Upper lobe of left lung (tissue), 6 donors: ENCODE results near the gene CERS3. TPM values are rescaled to one million over a fixed set of nuclear protein-coding genes. Genes with fewer than 3 reads are reported as not detected.

ENCODE experiments used
- ATAC-seq, 2 donors: fragments of 200-7000 bp; cut with Tn5 transposase; one replicate each; pipeline ENCODE4 v1.9.1; 2022; ENCODE audit warnings: mild to moderate bottlenecking in 2 of 2, moderate library complexity in 2 of 2; ENCODE audit not compliant: low FRiP score in 2 of 2
- DNase-seq, 2 donors: peaks; one replicate each; pipeline ENCODE4 v3.0.0-alpha.2; 2019 to 2020
- H3K27ac ChIP-seq, 4 donors: fragments of 200-600 bp; sonication (generic); one replicate each; pipeline ENCODE4 v1.5.1; 2016 to 2019
- H3K27me3 ChIP-seq, 4 donors: fragments of 200-600 bp; sonication (generic); one replicate each; pipeline ENCODE4 v1.5.1; 2017 to 2019
- H3K36me3 ChIP-seq, 4 donors: fragments of 200-600 bp; sonication (generic); one replicate each; pipeline ENCODE4 v1.5.1; 2016 to 2019
- H3K4me1 ChIP-seq, 4 donors: fragments of 200-600 bp; sonication (generic); one replicate each; pipeline ENCODE4 v1.5.1; 2018 to 2019
- H3K4me3 ChIP-seq, 4 donors: fragments of 200-600 bp; sonication (generic); one replicate each; pipeline ENCODE4 v1.5.1; 2017 to 2019; ENCODE audit warnings: mild to moderate bottlenecking in 2 of 4, moderate library complexity in 1 of 4
- H3K9me3 ChIP-seq, 4 donors: fragments of 200-600 bp; sonication (generic); one replicate each; pipeline ENCODE4 v1.5.1; 2018 to 2019
- EP300 ChIP-seq, 4 donors: sonication (generic); formaldehyde crosslinking; IDR thresholded peaks; one replicate each; pipeline ENCODE4 v1.5.1; 2017; ENCODE audit warnings: antibody characterized with exemption in 4 of 4, control low read depth in 2 of 4
- POLR2A ChIP-seq, 4 donors: fragments of 450-650 bp; IDR thresholded peaks; one replicate each; pipeline ENCODE4 v1.5.1; 2016 to 2017; ENCODE audit warnings: antibody characterized with exemption in 4 of 4, mild to moderate bottlenecking in 2 of 4
- POLR2AphosphoS5 ChIP-seq, 2 donors: sonication (generic); formaldehyde crosslinking; IDR thresholded peaks; one replicate each; pipeline ENCODE4 v1.5.1; 2017; ENCODE audit warnings: antibody characterized with exemption in 2 of 2
- WGBS, 2 donors: methylation state at CpG; one replicate each; pipeline ENCODE4 v1.1.5; 2017 to 2018; 5-methylcytosine and 5-hydroxymethylcytosine counted together
- total RNA-seq, 6 donors: library from RNA; depleted of rRNA in 4 of 6; stranded (reverse); fragments of >200 nt in 4 of 6; gene quantifications; one replicate each; pipeline versions ENCODE4 v1.1.0 to v1.2.1, GENCODE V29; 2016 to 2021
- TF ChIP-seq, protein P1 (sequence below), 6 experiments: fragments of 450-650 bp in 4 of 6; fragments of 200-600 bp in 2 of 6; sonication (generic) in 2 of 6; IDR thresholded peaks; one replicate each; pipeline ENCODE4 v1.5.1; 2016 to 2019; ENCODE audit warnings: antibody characterized with exemption in 6 of 6
- donor health status: DM: no; HTN: no; CAD: no; lungs with moderate emphysema.
- donor health status: DM: no; HTN: yes; CAD: no; lungs with severe emphysema.

The CERS3 gene
- total RNA-seq, 6 donors from 2014 or later, result 0.33 TPM; not detected in 5

DNA sequence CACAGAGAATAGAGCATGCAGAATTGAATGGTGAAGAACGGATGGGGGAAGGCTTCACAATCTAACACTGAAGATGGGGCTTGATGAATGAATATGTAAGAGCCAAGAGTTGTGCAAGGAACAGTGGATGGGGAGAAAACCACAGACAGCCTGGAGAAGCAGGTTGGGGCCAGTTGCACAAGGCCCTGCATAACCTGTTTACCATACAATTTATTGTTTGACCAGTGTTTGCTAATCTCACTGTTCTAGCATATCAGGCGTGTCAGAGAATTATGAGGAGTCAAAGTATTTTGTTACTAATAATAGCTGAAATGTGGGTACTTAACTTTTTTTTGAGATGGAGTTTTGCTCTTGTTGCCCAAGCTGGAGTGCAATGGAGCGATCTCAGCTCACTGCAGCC lies 36.8 kb upstream of the CERS3 start:
- H3K9me3 ChIP-seq, result no peaks in the 10 kb centered on the region
- TF ChIP-seq EP300 (IDR thresholded peaks at IDR 0.05) (no peak), POLR2A (IDR thresholded peaks at IDR 0.05) (no peak), POLR2AphosphoS5 (IDR thresholded peaks at IDR 0.05) (no peak)
- TF ChIP-seq, protein P1, sequence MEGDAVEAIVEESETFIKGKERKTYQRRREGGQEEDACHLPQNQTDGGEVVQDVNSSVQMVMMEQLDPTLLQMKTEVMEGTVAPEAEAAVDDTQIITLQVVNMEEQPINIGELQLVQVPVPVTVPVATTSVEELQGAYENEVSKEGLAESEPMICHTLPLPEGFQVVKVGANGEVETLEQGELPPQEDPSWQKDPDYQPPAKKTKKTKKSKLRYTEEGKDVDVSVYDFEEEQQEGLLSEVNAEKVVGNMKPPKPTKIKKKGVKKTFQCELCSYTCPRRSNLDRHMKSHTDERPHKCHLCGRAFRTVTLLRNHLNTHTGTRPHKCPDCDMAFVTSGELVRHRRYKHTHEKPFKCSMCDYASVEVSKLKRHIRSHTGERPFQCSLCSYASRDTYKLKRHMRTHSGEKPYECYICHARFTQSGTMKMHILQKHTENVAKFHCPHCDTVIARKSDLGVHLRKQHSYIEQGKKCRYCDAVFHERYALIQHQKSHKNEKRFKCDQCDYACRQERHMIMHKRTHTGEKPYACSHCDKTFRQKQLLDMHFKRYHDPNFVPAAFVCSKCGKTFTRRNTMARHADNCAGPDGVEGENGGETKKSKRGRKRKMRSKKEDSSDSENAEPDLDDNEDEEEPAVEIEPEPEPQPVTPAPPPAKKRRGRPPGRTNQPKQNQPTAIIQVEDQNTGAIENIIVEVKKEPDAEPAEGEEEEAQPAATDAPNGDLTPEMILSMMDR (IDR thresholded peaks at IDR 0.05), result no peak

DNA sequence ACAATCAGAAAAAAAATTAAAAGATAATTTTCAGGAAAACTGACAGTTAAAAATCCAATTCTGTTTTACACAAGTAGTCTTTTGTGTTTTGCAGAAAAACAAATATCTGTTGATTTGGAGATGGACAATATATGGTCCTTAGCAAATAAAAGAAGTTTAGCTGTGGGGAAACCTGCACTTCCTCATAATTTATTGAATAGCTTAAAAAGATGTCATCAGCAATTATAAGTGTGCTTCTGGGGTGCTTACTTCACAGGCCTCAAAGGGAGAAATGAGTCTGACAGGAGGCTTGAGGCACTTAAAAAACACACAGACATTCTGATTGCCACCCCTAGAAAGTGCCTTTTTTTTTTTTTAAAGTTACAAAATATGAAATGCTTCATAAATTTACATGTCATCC lies 31.6 kb upstream of the CERS3 start:
- Histone ChIP-seq H3K36me3 (no peaks in the 10 kb centered on the region), H3K4me1 (peaks cover 0 to 4% (median 1%) of the 10 kb centered on the region in 4 donors), H3K27me3 (no peaks in the 10 kb centered on the region), H3K27ac (peak overlapping the region in 1 of 4 donors; percentile 1), H3K9me3 (peaks cover 0 to 5% (median 0%) of the 10 kb centered on the region in 4 donors), H3K4me3 (no peak overlapping the region)
- DNase-seq (no peak), ATAC-seq (no peak)
- TF ChIP-seq, protein P1 (IDR thresholded peaks at IDR 0.05), result no peak
- TF ChIP-seq POLR2A (IDR thresholded peaks at IDR 0.05), result no peak
- no peak for TF ChIP-seq EP300 (IDR thresholded peaks at IDR 0.05)
- TF ChIP-seq POLR2AphosphoS5 (IDR thresholded peaks at IDR 0.05), result no peak

More for the DNA sequence above, 36.8 kb upstream of the CERS3 start:
- Histone ChIP-seq H3K27me3 (no peaks in the 10 kb centered on the region), H3K27ac (no peak overlapping the region), H3K36me3 (peaks cover 0 to 13% (median 6%) of the 10 kb centered on the region in 4 donors), H3K4me3 (no peak overlapping the region), H3K4me1 (no peaks in the 10 kb centered on the region)
- ATAC-seq, result peak in 1 of 2 donors; percentile 46
- DNase-seq, result no peak
- WGBS, 2 donors, result 72 to 78% methylated on average over 3 of the region's 3 CpGs

DNA sequence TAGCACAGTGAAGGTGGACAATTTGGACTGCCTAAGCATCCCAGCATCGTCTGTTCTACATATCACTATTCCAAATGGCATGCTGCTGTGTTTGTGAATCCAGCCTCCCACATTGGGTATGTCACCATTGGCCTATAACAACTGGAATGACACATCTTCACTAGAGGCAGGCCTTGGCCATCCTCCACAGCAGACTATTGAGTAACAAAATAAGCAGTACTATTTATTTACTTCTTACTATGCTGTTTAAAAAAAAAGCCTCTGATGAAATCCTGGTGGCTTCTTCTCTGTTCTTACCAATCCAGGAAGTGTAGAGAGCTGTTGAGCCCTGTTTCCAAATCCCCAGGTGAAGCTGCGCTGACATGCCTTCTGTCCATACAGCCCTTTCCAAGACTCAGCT lies 30.6 kb upstream of the CERS3 start:
- WGBS, 2 donors, result 89% methylated on average over 2 of the region's 2 CpGs
- ATAC-seq (peak; percentile 15 to 77), DNase-seq (no peak)
- Histone ChIP-seq H3K27me3 (no peaks in the 10 kb centered on the region), H3K4me1 (peaks cover 0 to 4% (median 1%) of the 10 kb centered on the region in 4 donors), H3K4me3 (no peak overlapping the region), H3K9me3 (peaks cover 0 to 5% (median 0%) of the 10 kb centered on the region in 4 donors), H3K36me3 (no peaks in the 10 kb centered on the region), H3K27ac (peak overlapping the region in 2 of 4 donors; percentile 12 to 38)
- no peak for TF ChIP-seq EP300 (IDR thresholded peaks at IDR 0.05)
- no peak for TF ChIP-seq POLR2A (IDR thresholded peaks at IDR 0.05)
- TF ChIP-seq, protein P1 (IDR thresholded peaks at IDR 0.05), result no peak
- TF ChIP-seq POLR2AphosphoS5 (IDR thresholded peaks at IDR 0.05), result no peak

DNA sequence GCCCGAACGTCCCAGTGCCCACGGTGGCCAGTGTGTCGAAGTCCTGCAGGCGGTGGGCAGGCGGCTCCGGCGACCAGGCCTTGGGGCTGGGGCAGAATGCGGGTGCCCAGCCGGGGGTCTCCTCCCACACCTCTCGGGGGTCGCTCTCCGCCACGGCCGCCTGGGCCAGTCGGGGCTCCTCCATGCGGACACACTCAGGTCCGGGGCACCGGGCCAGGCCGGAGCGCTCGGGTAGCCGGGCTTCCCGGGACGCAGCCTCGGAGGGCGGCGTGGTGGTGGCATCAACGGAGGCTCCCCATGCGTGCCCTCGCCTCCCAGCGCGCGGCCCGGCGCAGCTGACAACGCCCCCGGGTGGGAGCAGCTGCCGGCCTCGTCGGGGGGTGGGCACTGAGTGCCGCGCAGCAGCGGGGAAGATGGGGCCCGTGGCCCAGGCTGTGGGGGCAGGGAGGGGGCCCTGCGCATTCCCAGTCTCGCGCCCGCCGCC lies 30.1 kb upstream of the CERS3 start:
- Histone ChIP-seq H3K9me3 (peaks cover 0 to 5% (median 0%) of the 10 kb centered on the region in 4 donors), H3K4me1 (peaks cover 0 to 4% (median 1%) of the 10 kb centered on the region in 4 donors), H3K4me3 (no peak overlapping the region), H3K27ac (peak overlapping the region in 2 of 4 donors; percentile 12 to 38), H3K36me3 (no peaks in the 10 kb centered on the region), H3K27me3 (no peaks in the 10 kb centered on the region)
- DNase-seq, result peak in 1 of 2 donors; percentile 85
- no peak for TF ChIP-seq EP300 (IDR thresholded peaks at IDR 0.05)
- no peak for TF ChIP-seq POLR2A (IDR thresholded peaks at IDR 0.05)
- TF ChIP-seq POLR2AphosphoS5 (IDR thresholded peaks at IDR 0.05), result no peak
- TF ChIP-seq, protein P1 (IDR thresholded peaks at IDR 0.05), result no peak
- peak in 1 of 2 donors; percentile 14 for ATAC-seq
- WGBS, 2 donors, result 94 to 97% methylated on average over 11 to 39 of the region's 50 CpGs

DNA sequence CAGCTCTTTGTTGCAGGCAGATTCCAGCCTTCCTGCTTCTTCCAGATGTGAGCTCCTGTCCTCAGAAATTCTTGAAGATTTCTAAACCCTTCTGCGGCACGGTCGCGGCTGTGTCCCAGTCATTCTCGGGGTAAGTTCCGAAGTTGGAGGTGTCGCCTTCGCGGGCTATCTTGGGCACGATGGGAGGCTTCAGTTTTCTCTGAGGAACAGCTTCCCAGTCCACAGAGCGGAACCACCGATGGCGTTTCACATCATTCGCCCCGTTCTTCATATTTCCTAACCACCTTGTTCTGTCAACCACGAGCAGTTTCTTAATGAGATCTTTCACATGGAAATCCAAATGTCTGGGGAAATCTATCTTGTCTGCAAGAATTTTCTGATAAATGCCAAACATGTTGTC lies 24.7 kb upstream of the CERS3 start:
- Histone ChIP-seq H3K36me3 (no peaks in the 10 kb centered on the region), H3K27ac (no peak overlapping the region), H3K27me3 (no peaks in the 10 kb centered on the region), H3K4me3 (no peak overlapping the region), H3K9me3 (peaks cover 0 to 5% (median 0%) of the 10 kb centered on the region in 4 donors), H3K4me1 (no peaks in the 10 kb centered on the region)
- TF ChIP-seq EP300 (IDR thresholded peaks at IDR 0.05) (no peak), POLR2AphosphoS5 (IDR thresholded peaks at IDR 0.05) (no peak)
- 85 to 91% methylated on average over 16 of the region's 16 CpGs for WGBS, 2 donors
- DNase-seq, result no peak
- ATAC-seq, result no peak
